ENCODE measurements around the gene ST3GAL2. TPM values are rescaled to one million over a fixed set of nuclear protein-coding genes. Genes with fewer than 3 reads are reported as not detected.
"Not testable (repeated sequence)": the region's sequence is repeated elsewhere in the genome, so short reads cannot be mapped to it uniquely, and the experiment has no call there.

The ST3GAL2 gene
- total RNA-seq, 1 experiment from 2014 or later: 38.1 TPM

DNA sequence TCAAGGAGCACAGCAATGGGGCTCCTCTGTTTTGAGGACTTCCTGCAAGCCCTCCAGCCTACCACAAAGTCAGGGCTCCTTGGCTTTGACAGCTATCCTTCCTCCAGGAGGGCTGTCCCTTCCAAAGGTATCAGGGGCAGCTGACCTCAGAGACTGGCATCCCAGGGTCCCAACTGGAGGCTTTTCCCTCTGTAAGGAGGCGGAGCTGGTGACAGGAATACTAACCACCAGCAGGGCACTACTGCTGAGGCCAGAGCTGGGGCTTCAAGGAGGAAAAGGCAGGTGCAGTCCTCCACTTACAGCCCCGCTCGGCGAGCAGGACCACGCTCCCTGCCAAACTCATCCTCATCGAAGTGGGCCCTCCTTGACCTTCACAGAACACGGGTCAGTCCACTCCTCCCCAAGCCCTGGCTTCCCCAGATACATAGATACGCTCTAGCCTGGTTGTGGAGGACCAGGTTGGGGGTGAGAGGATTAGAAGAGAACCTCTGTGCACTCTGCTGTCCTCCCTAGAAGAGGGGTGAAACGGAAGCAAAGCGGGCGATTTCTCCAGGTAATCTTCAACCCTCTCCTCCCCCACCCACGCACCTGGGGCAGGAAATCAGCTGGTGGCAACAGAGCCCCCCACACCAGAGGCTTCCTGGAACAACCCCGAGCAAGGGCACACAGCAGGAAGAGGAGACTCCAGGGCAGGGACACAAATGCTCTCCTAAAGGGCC, 20.5 kb downstream of the ST3GAL2 start:
- no peak for DNase-seq (ENCODE audit: low read depth)

DNA sequence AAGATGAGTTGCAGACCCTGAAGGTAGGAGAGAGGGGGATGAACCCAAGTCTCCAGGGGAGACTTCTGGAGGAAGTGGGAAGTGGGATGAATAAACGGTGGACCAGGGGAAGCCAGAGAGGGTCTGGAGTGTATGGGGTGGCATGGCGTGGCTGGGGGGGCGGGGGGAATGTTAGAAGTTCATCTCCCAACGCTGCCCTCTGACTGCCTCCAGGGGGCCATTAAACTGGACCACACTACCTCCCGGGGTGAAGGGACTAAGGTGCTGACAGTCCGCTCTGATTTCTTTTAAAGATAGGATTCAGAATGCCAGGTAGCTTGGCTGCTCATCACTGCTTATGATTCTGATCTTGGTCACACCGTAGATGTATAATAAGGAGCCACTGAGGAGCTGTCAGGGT, 21.2 kb downstream of the ST3GAL2 start:
- no peak for DNase-seq (ENCODE audit: low read depth)

GRCh38 chr16:70416748-70417616, 21.9 kb downstream of the ST3GAL2 start:
- no peak for DNase-seq (ENCODE audit: low read depth)

- not testable (repeated sequence) for DNase-seq (ENCODE audit: low read depth)
These were observed 25.3 kb downstream of the ST3GAL2 start for GRCh38 chr16:70413572-70413971.

- DNase-seq (ENCODE audit: low read depth): no peak
These were observed 26.5 kb downstream of the ST3GAL2 start for GRCh38 chr16:70412385-70412784.

DNA sequence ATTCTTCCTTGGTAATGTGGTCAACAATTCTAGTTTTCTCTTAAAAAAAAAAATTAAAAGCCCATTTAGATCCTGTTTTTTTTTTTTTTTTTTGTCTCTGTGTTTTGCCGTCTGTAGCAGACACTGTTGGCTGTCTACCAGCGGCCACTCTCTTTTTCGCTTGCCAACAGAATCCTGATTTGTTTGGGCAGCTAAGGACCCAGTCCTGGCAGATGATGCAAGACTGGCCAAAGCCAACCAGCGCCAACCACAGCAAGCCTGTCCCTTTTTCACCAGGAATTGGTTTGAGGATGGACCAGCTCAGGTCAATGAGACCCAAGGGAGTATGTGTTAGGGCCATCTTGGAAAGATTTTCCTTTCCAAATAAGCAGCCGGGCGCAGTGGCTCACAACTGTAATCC, 28.2 kb downstream of the ST3GAL2 start:
- DNase-seq (ENCODE audit: low read depth): no peak

DNA sequence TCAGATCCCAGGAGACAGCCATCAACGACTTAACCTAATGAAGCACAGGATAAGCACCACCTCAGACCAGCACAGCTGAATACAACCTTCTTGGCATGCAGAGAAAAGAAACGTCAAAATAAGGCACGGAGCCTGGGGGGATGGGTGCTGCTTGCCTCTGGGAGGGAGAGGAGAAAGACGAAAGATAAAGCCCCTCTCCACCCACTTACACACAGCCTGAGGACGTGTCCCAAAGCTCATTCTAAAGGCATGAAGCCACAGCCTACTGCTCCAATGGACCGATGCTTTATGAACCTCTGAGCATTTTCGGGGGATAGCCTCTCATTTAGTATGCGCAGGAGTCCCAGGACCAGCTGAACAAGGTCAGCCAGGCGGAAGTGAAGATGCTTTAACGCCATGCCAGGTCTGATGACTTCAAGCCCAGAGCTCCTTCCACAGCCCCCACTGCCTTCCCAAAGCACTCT, 31.1 kb downstream of the ST3GAL2 start:
- DNase-seq (ENCODE audit: low read depth): no peak

DNA sequence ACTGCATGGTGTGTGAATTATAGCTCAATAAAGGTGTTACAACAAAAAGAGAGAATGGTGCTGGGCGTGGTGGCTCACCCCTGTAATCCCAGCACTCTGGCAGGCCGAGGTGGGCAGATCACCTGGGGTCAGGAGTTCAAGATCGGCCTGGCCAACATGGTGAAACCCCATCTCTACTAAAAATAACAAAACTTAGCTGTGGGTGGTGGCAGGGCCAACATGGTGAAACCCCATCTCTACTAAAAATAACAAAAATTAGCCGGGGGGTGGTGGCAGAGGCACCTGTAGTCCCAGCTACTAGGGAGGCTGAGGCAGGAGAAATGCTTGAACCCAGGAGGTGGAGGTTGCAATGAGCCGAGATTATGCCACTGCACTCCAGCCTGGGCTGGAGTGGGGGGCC, 32.8 kb downstream of the ST3GAL2 start:
- not testable (repeated sequence) for DNase-seq (ENCODE audit: low read depth)

GRCh38 chr16:70402916-70403659, 35.8 kb downstream of the ST3GAL2 start:
- no peak for DNase-seq (ENCODE audit: low read depth)

DNA sequence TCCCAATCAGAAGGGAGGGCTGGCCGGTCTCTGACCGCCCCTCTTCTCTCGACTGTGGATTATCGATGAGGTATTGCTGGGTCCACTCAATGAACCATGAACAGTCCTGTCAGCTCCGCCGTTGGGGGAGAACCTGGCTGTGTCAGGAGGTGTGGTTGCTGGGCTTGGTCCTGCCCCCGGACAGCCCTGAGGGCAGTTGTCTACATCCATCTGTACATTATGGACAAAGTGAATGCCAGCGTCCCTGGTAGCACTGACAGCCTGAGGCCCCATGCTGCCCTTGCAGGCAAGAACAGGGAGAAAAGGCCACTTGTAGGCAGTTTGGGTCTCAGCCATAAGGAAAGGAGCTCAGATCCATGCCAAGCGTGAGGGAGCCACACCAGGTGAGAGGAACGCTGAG, 38.9 kb downstream of the ST3GAL2 start:
- DNase-seq (ENCODE audit: low read depth): no peak

DNA sequence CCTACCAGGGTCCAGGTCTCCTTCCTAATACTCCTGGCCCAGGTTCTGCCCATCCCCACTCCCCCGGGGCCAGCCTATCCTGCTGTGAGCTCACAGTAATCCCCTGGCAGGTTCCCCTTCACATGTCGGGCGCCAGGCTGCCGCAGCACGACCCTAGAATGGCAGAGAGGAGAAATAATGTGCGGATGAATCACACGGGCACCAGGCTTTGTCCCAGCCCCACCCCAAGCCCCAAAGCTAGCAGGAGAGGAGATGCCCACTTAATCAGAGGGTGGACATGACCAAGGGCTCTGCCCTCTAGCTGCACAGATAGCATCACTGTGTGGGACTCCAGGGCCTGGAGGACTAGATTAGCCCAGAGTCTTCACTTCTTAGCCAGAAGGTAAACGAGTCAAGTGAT, 39.5 kb downstream of the ST3GAL2 start:
- no peak for DNase-seq (ENCODE audit: low read depth)

GRCh38 chr16:70398177-70398743, 40.6 kb downstream of the ST3GAL2 start:
- no peak for DNase-seq (ENCODE audit: low read depth)

- no peak for DNase-seq (ENCODE audit: low read depth)
These were observed 42.5 kb downstream of the ST3GAL2 start for GRCh38 chr16:70396246-70396904.

DNA sequence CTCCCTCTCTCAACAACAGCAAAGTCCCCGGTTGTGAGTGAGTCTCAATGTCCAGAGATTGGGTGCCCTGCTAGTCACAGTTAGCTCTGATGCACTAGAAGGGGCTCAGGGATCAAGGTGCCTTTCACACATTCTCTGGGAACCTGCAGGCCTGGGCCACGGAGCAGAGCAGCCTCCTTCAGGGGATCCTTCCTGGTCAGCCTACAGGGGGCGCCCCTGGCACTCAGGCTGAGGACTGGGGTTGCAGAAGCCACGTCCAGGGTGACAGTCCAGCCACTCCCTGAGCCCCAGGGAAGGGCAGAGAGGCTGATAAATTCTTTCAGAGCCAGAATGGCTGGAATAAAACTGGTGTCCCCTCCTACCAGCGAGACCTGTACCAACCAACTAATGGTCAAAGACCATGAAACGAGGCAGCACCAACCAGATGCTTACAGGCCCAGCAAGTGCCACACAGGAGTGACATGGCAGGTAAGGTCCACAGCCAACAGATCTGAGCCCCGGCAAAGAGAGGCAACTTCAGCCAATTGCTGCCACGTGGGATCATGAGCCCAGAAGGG, 43.5 kb downstream of the ST3GAL2 start:
- DNase-seq (ENCODE audit: low read depth): no peak

DNA sequence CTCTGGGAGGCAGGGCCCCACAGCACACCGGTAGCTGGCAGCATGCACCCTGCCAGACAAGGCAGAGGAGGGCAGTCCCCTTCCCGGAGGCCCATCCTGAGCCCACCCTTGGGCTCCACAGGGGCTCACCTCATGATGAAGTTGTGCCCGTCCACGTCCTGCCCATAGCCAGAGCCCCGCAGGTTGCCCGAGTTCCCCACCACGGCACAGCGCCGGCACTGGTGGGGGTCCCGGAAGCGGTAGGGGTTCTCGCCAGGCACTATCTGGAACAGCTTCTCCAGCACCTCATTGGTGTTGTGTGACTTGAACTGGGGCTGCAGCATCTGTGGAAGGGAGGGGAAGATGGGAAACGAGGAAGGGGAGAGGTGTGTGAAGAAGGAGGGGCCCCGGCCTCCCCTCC, 44.0 kb downstream of the ST3GAL2 start:
- no peak for DNase-seq (ENCODE audit: low read depth)

GRCh38 chr16:70393662-70394061, 45.2 kb downstream of the ST3GAL2 start:
- DNase-seq (ENCODE audit: low read depth): no peak

GRCh38 chr16:70392606-70393005, 46.3 kb downstream of the ST3GAL2 start:
- DNase-seq (ENCODE audit: low read depth): no peak

DNA sequence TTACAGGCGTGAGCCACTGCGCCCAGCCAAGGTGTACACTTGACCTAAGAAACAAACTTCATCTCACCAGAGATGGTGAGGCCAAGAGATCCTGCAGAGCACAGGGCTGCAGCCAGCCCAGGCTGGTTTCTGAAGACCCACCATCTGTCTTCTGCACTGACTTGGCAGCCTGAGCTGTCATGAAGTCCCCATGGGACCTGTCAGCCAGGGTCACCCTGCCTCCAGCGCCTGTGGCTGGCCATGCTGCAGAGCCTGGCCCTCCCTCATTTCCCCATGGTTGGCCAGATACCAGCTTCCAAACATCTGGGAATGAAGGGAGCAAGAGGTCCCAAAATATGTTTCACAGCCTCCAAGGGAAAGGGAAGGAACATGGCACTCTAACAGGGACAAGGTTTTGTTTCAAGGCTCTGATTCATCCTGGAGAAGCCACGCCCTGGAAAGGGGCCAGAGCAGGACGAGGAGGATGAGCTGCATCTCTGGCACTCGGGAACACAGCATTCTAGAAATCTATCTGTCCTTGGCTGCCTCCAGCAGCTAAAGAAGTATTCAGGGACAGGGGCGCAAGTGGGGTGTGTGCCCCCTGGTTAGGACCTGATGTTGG, 46.9 kb downstream of the ST3GAL2 start:
- DNase-seq (ENCODE audit: low read depth): peak; percentile 59

- no peak for DNase-seq (ENCODE audit: low read depth)
These were observed 47.5 kb downstream of the ST3GAL2 start for GRCh38 chr16:70391446-70391845.

DNA sequence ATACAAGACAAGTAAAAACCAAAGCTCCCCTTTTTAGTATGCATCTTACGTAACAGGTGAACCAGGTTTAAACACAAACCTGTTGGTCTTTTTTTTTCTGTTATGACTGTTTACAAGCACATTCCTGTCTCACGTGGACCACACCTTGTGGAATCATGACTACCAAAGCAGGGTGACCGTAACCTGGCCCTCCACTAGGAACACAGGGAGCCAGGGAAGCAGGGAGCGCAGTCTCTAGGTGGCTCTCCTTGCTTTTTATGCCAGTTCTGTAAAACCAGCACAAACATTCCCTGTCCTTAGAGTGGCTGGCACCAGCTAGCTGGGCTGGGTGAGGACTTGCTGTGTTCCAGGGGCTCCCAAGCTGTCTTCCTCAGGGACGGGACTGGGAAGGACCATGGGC, 48.1 kb downstream of the ST3GAL2 start:
- no peak for DNase-seq (ENCODE audit: low read depth)
